Upper lobe of right lung (tissue), 1 donor: ENCODE data around the gene VTCN1. TPM values are rescaled to one million over a fixed set of nuclear protein-coding genes. Genes with fewer than 3 reads are reported as not detected.
"Not testable (repeated sequence)": the region's sequence is repeated elsewhere in the genome, so short reads cannot be mapped to it uniquely, and the experiment has no call there.

Experiments
- ATAC-seq: fragments of 200-7000 bp; cut with Tn5 transposase; one replicate; pipeline ENCODE4 v1.9.1; 2020; ENCODE audit warnings: mild to moderate bottlenecking, moderate library complexity
- DNase-seq: peaks from one replicate; pipeline ENCODE4 v3.0.0-alpha.2; 2020
- H3K27ac ChIP-seq: fragments of 200-600 bp; one replicate; pipeline ENCODE4 v1.8.0; 2022
- H3K27me3 ChIP-seq: fragments of 200-600 bp; one replicate; pipeline ENCODE4 v1.8.0; 2022; ENCODE audit warnings: mild to moderate bottlenecking
- H3K36me3 ChIP-seq: fragments of 200-600 bp; one replicate; pipeline ENCODE4 v1.8.0; 2022
- H3K4me1 ChIP-seq: fragments of 200-600 bp; one replicate; pipeline ENCODE4 v1.8.0; 2022
- H3K4me3 ChIP-seq: fragments of 200-600 bp; one replicate; pipeline ENCODE4 v1.8.0; 2022; ENCODE audit warnings: mild to moderate bottlenecking
- H3K9me3 ChIP-seq: fragments of 200-600 bp; one replicate; pipeline ENCODE4 v1.8.0; 2022
- intact Hi-C: fragments of 100-400 bp; cut with DNase I; formaldehyde crosslinking; loops from one replicate; pipeline ENCODE4 v1.11.0; 2022
- long read RNA-seq: library from polyadenylated mRNA; unstranded; transcript quantifications from one replicate; pipeline ENCODE4 v2.0.0, GENCODE V29; 2021
- total RNA-seq: library from RNA; stranded (reverse); fragmentation: NEBNext Ultra II Directional; extraction: Animal tissue kit (Norgen Biotek cat#: 25700); gene quantifications from one replicate; pipeline ENCODE4 v1.2.1, GENCODE V29; 2021
- TF ChIP-seq, protein P1 (sequence below): fragments of 200-600 bp; IDR thresholded peaks from one replicate; pipeline ENCODE4 v1.8.0; 2022; ENCODE audit warnings: antibody characterized with exemption
- donor health status: DM: no; HTN: yes; CAD: no; lungs with severe emphysema.

The VTCN1 gene
- not detected for total RNA-seq
- long read RNA-seq, result 0 reads

DNA sequence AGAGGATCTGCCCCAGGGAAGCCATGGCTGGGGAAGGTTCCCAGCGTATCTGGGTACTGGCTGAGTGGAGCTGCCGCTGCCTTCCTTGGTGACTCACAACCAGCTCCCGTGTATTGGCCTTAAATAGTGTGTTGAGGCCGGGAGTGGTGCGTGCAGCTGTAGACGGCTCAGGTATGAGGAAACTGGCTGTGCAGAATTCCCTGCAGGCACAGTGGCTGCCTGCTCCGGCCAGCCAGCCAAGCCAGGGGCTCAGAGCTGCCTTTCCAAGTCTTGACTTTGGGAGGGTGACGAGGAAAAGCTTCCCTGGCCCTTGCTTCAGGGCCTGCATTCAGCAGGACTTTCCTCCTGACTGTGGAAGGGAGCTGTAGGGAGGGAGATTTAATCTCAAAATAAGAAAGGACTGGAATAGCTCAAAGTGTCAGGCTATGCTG is at the start of gene VTCN1:
TSS of gene VTCN1 (minus strand) at position 97 of the 431 bp plus-strand sequence. CDS start at position 25, 72 bp downstream.
- DNase-seq (peak; percentile 74), ATAC-seq (peak; percentile 90)
- H3K4me1 ChIP-seq, result no peaks in the 10 kb centered on the region
- no peaks in the 10 kb centered on the region for H3K36me3 ChIP-seq
- TF ChIP-seq, protein P1, sequence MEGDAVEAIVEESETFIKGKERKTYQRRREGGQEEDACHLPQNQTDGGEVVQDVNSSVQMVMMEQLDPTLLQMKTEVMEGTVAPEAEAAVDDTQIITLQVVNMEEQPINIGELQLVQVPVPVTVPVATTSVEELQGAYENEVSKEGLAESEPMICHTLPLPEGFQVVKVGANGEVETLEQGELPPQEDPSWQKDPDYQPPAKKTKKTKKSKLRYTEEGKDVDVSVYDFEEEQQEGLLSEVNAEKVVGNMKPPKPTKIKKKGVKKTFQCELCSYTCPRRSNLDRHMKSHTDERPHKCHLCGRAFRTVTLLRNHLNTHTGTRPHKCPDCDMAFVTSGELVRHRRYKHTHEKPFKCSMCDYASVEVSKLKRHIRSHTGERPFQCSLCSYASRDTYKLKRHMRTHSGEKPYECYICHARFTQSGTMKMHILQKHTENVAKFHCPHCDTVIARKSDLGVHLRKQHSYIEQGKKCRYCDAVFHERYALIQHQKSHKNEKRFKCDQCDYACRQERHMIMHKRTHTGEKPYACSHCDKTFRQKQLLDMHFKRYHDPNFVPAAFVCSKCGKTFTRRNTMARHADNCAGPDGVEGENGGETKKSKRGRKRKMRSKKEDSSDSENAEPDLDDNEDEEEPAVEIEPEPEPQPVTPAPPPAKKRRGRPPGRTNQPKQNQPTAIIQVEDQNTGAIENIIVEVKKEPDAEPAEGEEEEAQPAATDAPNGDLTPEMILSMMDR, result no peak
- no peak within 1 kb of the TSS for H3K4me3 ChIP-seq
- H3K27ac ChIP-seq, result no peak within 1 kb of the TSS
- H3K9me3 ChIP-seq, result no peaks in the 10 kb centered on the region
- intact Hi-C loops, result no loop called here
- peaks cover 2% of the 10 kb centered on the region for H3K27me3 ChIP-seq

DNA sequence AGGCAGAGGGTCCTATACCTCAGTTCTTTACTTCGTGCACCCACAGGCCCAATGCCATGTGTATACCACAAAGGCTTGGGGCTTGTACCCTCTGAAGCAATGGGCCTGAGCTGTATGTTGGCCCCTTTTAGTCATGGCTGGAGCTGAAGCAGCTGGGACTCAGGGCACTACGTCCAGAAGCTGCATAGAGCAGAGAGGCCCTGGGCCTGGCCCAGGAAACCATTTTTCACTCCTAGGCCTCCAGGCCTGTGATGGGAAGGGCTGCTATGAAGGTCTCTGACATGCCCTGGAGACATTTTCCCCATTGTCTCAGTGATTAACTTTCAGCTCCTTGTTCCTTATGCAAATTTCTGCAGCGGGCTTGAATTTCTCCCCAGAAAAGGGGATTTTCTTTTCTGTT is 48.1 kb upstream of the VTCN1 start:
- DNase-seq (no peak), ATAC-seq (no peak)
- no peak overlapping the region for H3K27ac ChIP-seq
- intact Hi-C loops, result no loop called here
- H3K4me3 ChIP-seq, result no peak overlapping the region
- TF ChIP-seq, protein P1, result no peak
- H3K9me3 ChIP-seq, result no peaks in the 10 kb centered on the region
- H3K4me1 ChIP-seq, result no peaks in the 10 kb centered on the region
- H3K27me3 ChIP-seq, result no peaks in the 10 kb centered on the region
- H3K36me3 ChIP-seq, result no peaks in the 10 kb centered on the region

- H3K27ac ChIP-seq, H3K9me3 ChIP-seq, intact Hi-C loops, DNase-seq, H3K4me1 ChIP-seq, H3K4me3 ChIP-seq, H3K27me3 ChIP-seq, ATAC-seq, H3K36me3 ChIP-seq: not testable (repeated sequence)
Measured at GRCh38 chr1:117258075-117258474, 47.3 kb upstream of the VTCN1 start.

- intact Hi-C loops, result no loop called here
- DNase-seq, result no peak
- TF ChIP-seq, protein P1, result no peak
- Histone ChIP-seq H3K36me3 (no peaks in the 10 kb centered on the region), H3K4me3 (no peak overlapping the region), H3K27ac (no peak overlapping the region), H3K9me3 (no peaks in the 10 kb centered on the region), H3K4me1 (no peaks in the 10 kb centered on the region), H3K27me3 (no peaks in the 10 kb centered on the region)
- no peak for ATAC-seq
Measured at GRCh38 chr1:117257291-117257690, 46.6 kb upstream of the VTCN1 start.

GRCh38 chr1:117250061-117250606 is 39.4 kb upstream of the VTCN1 start:
- H3K9me3 ChIP-seq, result no peaks in the 10 kb centered on the region
- no peak for ATAC-seq
- no peak overlapping the region for H3K4me3 ChIP-seq
- no peaks in the 10 kb centered on the region for H3K27me3 ChIP-seq
- intact Hi-C loops, result no loop called here
- DNase-seq, result no peak
- no peak overlapping the region for H3K27ac ChIP-seq
- no peaks in the 10 kb centered on the region for H3K4me1 ChIP-seq
- TF ChIP-seq, protein P1, result no peak
- no peaks in the 10 kb centered on the region for H3K36me3 ChIP-seq

GRCh38 chr1:117244971-117245370 is 34.2 kb upstream of the VTCN1 start:
- TF ChIP-seq, protein P1, result no peak
- H3K27ac ChIP-seq, result no peak overlapping the region
- DNase-seq (no peak), ATAC-seq (no peak)
- H3K36me3 ChIP-seq, result no peaks in the 10 kb centered on the region
- peaks cover 4% of the 10 kb centered on the region for H3K4me1 ChIP-seq
- H3K27me3 ChIP-seq, result no peaks in the 10 kb centered on the region
- H3K9me3 ChIP-seq, result no peaks in the 10 kb centered on the region
- intact Hi-C loops, result no loop called here
- H3K4me3 ChIP-seq, result no peak overlapping the region
